HG02798 (cell line): ENCODE results near the gene DSCAML1.

ENCODE experiments used
- ATAC-seq: cut with Tn5 transposase; IDR thresholded peaks from one replicate; pipeline ENCODE4 v1.9.1; 2021; ENCODE audit warnings: mild to moderate bottlenecking; ENCODE audit not compliant: unreplicated experiment, poor library complexity

The DSCAML1 gene

DNA sequence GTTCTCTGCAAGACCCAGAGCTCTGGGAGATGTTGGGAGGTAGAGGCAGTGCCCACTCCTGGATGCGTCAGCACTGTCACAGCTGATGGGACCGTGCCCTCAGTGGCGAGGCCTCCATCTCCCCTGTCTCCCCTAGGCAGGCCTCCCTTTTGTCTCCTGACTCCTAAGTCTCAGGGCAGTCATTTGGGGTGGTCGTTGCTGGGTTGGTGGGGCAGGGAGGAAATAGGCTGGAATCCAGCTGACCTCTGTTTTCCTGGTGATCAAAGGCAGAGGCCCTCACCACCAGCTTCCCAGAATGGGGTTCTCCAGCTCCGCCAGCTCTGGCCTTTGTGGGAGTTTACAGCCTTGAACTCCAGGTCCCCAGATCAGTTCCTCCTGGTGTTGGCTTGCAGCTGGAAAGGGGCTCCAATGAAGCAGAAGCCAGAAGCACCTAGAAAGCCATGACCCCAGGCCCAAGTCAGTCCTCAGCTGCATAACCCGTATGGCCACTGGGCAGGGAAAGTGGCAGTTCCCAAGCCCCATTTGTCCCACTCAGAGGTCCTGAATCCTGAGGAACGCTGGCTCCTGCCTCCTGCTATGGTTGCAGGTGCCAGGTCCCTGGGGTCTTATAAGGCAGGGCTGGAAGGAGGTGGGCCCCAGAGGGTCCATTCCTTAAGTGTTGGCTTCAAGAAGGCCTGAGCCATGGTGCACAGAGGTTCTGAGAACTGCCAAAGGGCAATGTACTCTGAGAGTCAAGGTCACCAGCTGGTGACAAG is 34.8 kb upstream of the DSCAML1 start:
- ATAC-seq, result no peak

DNA sequence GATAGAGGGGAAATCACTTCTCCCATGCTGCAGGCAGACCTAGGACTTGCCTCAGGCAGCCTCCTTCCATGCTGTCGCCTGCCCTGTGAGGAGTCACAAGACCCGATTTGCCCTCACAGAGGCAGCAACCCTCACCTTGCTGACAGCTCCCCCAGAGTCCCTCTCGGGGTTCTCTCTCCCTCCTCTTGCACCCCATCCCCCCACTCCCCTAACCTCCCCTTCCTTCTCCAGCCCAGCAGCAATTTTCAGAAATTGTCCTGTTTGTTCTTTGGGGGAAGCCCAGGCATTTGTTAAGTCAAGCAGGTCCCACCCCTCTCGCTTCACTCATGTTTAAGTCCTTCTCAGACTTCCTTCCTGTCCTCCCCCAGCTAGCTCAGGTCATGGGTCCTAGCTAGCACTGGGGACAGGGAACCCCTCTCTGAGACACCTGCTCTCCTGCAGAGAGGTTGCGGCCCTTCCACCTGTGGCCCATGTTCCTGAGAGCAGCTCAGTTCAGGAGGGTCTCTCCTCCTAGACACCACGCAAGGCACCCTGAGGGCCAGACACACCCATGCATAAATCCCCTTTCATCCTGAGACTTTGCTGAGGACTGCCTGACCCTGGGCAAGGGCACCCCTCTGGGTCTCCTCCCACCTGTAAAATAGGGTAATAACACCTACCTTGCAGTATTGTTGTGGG is 33.8 kb upstream of the DSCAML1 start:
- no peak for ATAC-seq

GRCh38 chr11:117830072-117830471 is 33.1 kb upstream of the DSCAML1 start:
- ATAC-seq, result no peak

DNA sequence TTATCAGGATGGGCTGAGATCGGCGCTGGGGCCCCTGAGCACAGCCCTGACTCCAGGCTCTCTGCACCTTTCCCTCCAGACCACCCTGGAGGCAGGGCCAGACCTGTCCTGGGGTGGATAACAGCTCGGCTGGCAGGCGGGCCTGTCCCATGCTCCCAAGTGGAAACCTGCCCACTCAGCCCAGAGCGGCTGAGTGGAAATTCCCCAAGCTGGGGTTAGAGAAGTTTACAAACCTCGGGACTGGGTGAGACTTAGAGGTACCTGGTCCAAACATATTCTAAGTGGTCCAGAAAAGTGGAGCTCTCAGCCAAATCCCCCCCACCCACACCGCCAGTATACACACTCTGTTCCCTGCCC is 32.3 kb upstream of the DSCAML1 start:
- ATAC-seq, result no peak

GRCh38 chr11:117828611-117829368 is 31.8 kb upstream of the DSCAML1 start:
- no peak for ATAC-seq

DNA sequence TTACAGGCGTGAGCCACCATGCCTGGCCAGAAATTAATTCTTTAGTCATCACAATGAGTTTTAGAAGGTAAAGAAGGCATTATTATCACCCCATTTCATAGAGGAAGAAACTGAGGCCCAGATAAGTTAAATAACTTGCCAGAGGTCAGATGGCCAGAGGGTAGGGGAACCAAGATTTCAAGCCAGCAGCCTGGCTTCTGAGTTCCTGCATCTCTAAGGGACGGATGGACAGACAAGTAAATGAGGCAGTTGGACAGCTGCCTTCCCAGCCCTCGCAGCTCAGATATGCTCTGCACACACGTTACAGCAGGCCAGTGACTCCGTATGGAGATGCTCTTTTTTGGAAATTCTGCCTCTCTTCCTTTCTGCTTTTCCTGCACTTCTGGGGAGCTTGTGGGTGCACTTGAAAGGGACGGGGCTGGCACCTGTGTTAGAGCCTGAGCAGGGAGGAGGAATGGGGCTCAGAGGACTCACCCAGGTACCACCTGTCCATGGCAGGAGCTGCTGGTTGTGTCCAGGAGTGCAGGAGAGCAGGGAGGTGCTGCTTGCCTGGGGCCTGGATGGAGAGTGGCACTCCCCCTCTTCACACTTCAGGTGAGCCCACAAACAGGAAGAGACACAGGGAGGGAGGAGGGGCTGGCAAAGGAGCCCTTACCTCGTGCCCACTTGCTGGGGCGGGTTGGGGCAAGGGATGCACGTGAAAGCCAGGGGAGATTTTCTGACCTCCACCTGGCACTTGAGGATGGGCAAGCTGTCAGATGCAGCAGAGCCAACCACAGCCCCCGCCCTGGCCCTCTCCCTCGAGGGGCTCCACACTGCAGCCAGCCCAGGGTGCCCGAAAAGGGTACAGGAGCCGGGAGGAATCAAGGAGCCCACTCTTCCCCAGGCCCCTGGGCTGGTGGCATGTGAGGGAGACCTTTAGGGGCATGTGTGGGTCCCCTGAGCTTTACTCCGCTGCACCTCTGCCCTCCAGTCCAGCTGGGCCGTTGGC is 30.8 kb upstream of the DSCAML1 start:
- no peak for ATAC-seq

DNA sequence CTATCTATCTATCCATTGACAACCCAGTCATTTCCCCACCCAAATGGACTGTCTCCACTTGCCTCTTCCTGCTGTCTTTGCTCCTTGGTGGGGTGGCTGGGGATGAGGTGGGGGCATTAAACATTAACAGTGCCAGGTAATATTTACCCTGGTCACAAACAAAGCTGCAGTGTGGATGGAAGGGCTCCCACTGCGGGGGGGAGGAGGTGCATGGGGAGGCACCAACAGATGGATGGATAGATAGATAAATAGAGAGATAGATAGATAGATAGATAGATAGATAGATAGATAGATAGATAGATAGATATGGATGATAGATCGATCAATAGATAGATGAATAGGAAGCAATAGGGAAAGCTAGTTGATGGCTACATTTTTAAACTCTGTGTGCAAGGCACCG is 29.8 kb upstream of the DSCAML1 start:
- no peak for ATAC-seq

DNA sequence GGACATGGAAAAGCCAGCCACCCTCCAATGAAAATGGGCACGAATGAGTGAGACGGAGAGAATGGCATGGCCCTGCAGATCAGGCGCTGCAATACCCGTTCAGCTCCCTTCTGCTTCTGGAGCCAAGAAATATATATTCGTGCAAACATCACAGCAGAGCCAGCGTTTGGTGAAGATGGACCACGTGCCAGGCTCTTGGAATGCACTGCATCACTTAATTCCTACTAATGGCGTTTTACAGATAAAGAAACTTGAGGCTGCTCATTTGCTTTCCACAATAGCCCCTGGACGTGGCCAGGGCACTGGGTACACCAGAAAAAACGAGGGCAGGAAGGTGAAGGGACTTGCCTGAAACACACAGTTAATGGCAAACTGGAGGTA is 29.2 kb upstream of the DSCAML1 start:
- ATAC-seq, result no peak

- no peak for ATAC-seq
Measured at GRCh38 chr11:117825538-117826189, 28.6 kb upstream of the DSCAML1 start.

GRCh38 chr11:117824571-117825537 is 27.8 kb upstream of the DSCAML1 start, which contains the start of gene FXYD2:
Gene FXYD2, minus strand, starts transcription at chr11:117824744. Its CDS starts 66 bp downstream, at chr11:117824678.
- ATAC-seq, result no peak

- ATAC-seq, result no peak
Measured at GRCh38 chr11:117823946-117824420, 27.0 kb upstream of the DSCAML1 start.

DNA sequence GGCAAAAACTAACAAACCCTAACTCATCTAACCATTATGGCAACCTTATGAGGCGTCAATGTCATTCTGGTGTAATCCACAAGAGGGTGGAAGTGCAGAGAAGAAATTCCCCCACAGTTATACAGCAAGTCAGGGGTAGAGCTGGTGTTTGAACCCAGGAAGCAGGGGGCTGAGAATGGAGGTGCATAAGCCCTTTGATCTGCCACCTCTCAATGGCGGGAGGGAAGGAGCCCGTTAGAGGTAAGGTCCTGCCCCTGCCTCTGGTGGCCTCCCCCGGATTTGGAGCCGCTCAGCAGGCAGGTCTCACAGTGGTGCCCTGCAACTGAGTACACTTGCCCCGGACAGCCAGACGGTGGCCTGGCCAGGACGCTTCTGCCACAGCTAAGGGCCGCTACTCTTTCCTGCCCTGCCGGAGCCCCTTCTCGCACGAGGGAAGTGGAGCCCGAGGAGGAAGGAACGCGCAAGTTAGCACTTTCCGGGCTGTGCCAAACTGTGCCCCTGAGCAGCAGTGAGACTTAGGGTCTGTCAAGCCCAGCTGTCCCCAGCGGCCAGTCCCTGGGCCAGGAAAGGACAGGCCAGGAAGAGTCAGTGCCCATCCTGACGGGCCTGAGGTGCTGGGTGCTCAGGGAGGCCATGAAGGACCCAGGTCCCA is 26.4 kb upstream of the DSCAML1 start:
- ATAC-seq, result no peak

GRCh38 chr11:117822074-117823033 is 25.3 kb upstream of the DSCAML1 start:
- ATAC-seq, result no peak

DNA sequence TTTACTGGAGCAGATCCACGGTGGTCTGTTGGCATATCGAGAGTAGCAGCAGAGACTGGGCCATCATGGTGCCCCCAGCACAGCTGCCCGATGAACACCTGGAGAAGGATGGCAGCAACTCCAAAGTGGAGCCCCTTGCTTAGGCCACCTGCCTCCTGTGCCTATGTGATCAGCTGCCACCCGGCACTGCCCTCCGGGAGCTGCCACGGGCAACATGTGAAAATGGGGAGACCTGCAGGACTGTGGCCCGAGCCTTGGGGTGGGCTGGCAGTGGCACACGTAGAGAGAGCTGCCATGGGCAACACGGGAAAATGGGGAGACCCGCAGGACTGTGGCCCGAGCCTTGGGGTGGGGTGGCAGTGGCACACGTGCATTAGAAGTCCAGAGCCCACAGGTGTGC is 24.4 kb upstream of the DSCAML1 start:
- no peak for ATAC-seq

DNA sequence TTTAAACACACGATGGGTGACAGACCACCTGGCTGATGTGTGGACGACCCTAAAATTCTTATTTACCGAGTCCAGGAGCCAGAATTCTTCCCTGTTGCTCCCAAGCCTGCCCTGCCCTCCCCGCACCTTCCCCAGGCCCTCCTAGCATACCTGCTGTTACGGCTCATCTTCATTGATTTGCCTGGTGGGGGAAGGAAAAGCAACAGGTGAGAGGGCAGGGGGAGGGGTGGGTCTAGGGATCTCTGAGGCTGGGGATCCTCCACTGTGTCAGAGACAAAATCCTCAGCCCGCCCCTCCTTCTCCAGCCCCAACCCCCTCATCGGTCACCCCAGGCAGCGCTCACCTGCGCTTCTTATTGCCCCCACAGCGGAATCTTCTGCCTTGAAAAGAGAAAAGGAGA is 23.5 kb upstream of the DSCAML1 start:
- no peak for ATAC-seq

- no peak for ATAC-seq
Measured at GRCh38 chr11:117820071-117820470, 23.1 kb upstream of the DSCAML1 start.
